ENCODE measurements around the gene VPS41. TPM values are rescaled to one million over a fixed set of nuclear protein-coding genes. Genes with fewer than 3 reads are reported as not detected.
"Not testable (repeated sequence)": the region's sequence is repeated elsewhere in the genome, so short reads cannot be mapped to it uniquely, and the experiment has no call there.

Gene VPS41
- total RNA-seq, 2 donors from 2014 or later, result 60.6 to 61.0 TPM

- intact Hi-C loops (cut with DNase I), result no loop called here
- no peak for DNase-seq (ENCODE audit: low spot score)
Measured at GRCh38 chr7:38870147-38870546, 38.8 kb downstream of the VPS41 start.

GRCh38 chr7:38863601-38864291, 45.2 kb downstream of the VPS41 start:
- no peak for DNase-seq (ENCODE audit: low spot score)

GRCh38 chr7:38862666-38863065, 46.3 kb downstream of the VPS41 start:
- no peak for DNase-seq (ENCODE audit: low spot score)
- intact Hi-C loops (cut with DNase I), result no loop called here

More at GRCh38 chr7:38863601-38864291, 45.2 kb downstream of the VPS41 start:
- intact Hi-C loops (cut with DNase I), result no loop called here

GRCh38 chr7:38858259-38858884, 50.6 kb downstream of the VPS41 start:
- intact Hi-C loops (cut with DNase I), result no loop called here
- DNase-seq (ENCODE audit: low spot score), result no peak

- no peak for DNase-seq (ENCODE audit: low spot score)
- intact Hi-C loops (cut with DNase I), result no loop called here
Measured at GRCh38 chr7:38855867-38856266, 53.1 kb downstream of the VPS41 start.

- intact Hi-C loops (cut with DNase I), result no loop called here
- no peak for DNase-seq (ENCODE audit: low spot score)
Measured at GRCh38 chr7:38855386-38855785, 53.6 kb downstream of the VPS41 start.

GRCh38 chr7:38854947-38855346, 54.0 kb downstream of the VPS41 start:
- intact Hi-C loops (cut with DNase I); DNase-seq (ENCODE audit: low spot score): not testable (repeated sequence)

- intact Hi-C loops (cut with DNase I), result no loop called here
- no peak for DNase-seq (ENCODE audit: low spot score)
Measured at GRCh38 chr7:38851321-38851720, 57.7 kb downstream of the VPS41 start.

GRCh38 chr7:38846280-38846679, 62.7 kb downstream of the VPS41 start:
- no peak for DNase-seq (ENCODE audit: low spot score)
- intact Hi-C loops (cut with DNase I), result no loop called here

- intact Hi-C loops (cut with DNase I), result no loop called here
- DNase-seq (ENCODE audit: low spot score), result no peak
Measured at GRCh38 chr7:38844952-38845563, 63.9 kb downstream of the VPS41 start.

GRCh38 chr7:38842746-38843145, 66.2 kb downstream of the VPS41 start:
- intact Hi-C loops (cut with DNase I), result no loop called here
- no peak for DNase-seq (ENCODE audit: low spot score)

GRCh38 chr7:38840736-38841460, 68.1 kb downstream of the VPS41 start:
- no peak for DNase-seq (ENCODE audit: low spot score)

GRCh38 chr7:38839851-38840250, 69.1 kb downstream of the VPS41 start:
- intact Hi-C loops (cut with DNase I), result no loop called here
- DNase-seq (ENCODE audit: low spot score), result no peak

More at GRCh38 chr7:38840736-38841460, 68.1 kb downstream of the VPS41 start:
- intact Hi-C loops (cut with DNase I), result no loop called here

- intact Hi-C loops (cut with DNase I), result no loop called here
- DNase-seq (ENCODE audit: low spot score), result no peak
Measured at GRCh38 chr7:38838725-38839385, 70.1 kb downstream of the VPS41 start.

- DNase-seq (ENCODE audit: low spot score), result no peak
- intact Hi-C loops (cut with DNase I), result no loop called here
Measured at GRCh38 chr7:38834357-38834756, 74.6 kb downstream of the VPS41 start.

GRCh38 chr7:38833329-38833728, 75.7 kb downstream of the VPS41 start:
- no peak for DNase-seq (ENCODE audit: low spot score)
- intact Hi-C loops (cut with DNase I), result no loop called here

GRCh38 chr7:38831259-38831996, 77.6 kb downstream of the VPS41 start:
- DNase-seq (ENCODE audit: low spot score), result no peak
- intact Hi-C loops (cut with DNase I), result no loop called here

GRCh38 chr7:38830826-38831225, 78.2 kb downstream of the VPS41 start:
- no peak for DNase-seq (ENCODE audit: low spot score)
- intact Hi-C loops (cut with DNase I), result no loop called here

All from posterior vena cava (tissue), 2 donors.